Gastroesophageal sphincter (tissue), 4 donors: ENCODE data around the gene CHST11. TPM values are rescaled to one million over a fixed set of nuclear protein-coding genes. Genes with fewer than 3 reads are reported as not detected.
"Not testable (repeated sequence)": the region's sequence is repeated elsewhere in the genome, so short reads cannot be mapped to it uniquely, and the experiment has no call there.

Experiments
- ATAC-seq: fragments of 150-250 bp; one replicate; pipeline ENCODE4 v1.9.1; 2016; ENCODE audit warnings: mild to moderate bottlenecking, moderate library complexity
- H3K27ac ChIP-seq, 4 donors: fragments of 200-600 bp; sonication (generic) in 3 of 4; 1 replicate in 3 of 4; 2 replicates in 1 of 4; pipeline ENCODE4 v1.5.1; 2016 to 2019
- H3K27me3 ChIP-seq: fragments of 200-600 bp; sonication (generic); one replicate; pipeline ENCODE4 v1.5.1; 2019
- H3K36me3 ChIP-seq, 2 donors: fragments of 200-600 bp; sonication (generic); one replicate each; pipeline ENCODE4 v1.5.1; 2019; ENCODE audit warnings: control low read depth in 1 of 2
- H3K4me1 ChIP-seq, 3 donors: fragments of 200-600 bp; sonication (generic); 1 replicate in 2 of 3; 2 replicates in 1 of 3; pipeline ENCODE4 v1.5.1; 2016 to 2019; ENCODE audit warnings: control low read depth in 2 of 3
- H3K4me3 ChIP-seq, 2 donors: fragments of 200-600 bp; sonication (generic); one replicate each; pipeline ENCODE4 v1.5.1; 2019; ENCODE audit warnings: mild to moderate bottlenecking in 1 of 2, moderate library complexity in 1 of 2
- H3K9me3 ChIP-seq, 3 donors: fragments of 200-600 bp; sonication (generic); one replicate each; pipeline ENCODE4 v1.5.1; 2017 to 2019; ENCODE audit warnings: control low read depth in 2 of 3
- EP300 ChIP-seq: sonication (generic); formaldehyde crosslinking; IDR thresholded peaks from one replicate; pipeline ENCODE4 v1.6.1; 2017; ENCODE audit warnings: antibody characterized with exemption, mild to moderate bottlenecking
- POLR2A ChIP-seq, 2 donors: fragments of 450-650 bp; IDR thresholded peaks; one replicate each; pipeline ENCODE4 v1.6.1; 2017; ENCODE audit warnings: antibody characterized with exemption in 2 of 2, mild to moderate bottlenecking in 2 of 2, moderate library complexity in 1 of 2
- POLR2AphosphoS5 ChIP-seq: sonication (generic); formaldehyde crosslinking; IDR thresholded peaks from one replicate; pipeline ENCODE4 v1.6.1; 2017; ENCODE audit warnings: antibody characterized with exemption
- WGBS, 2 donors: methylation state at CpG; one replicate each; pipeline ENCODE4 v1.1.5; 2018; ENCODE audit warnings: low coverage in 1 of 2; 5-methylcytosine and 5-hydroxymethylcytosine counted together
- total RNA-seq, 4 donors: library from RNA; depleted of rRNA; stranded (reverse); fragments of >200 nt; gene quantifications; one replicate each; pipeline ENCODE4 v1.1.0, GENCODE V29; 2016
- TF ChIP-seq, protein P1 (sequence below), 4 experiments: fragments of 200-600 bp in 2 of 4; fragments of 450-650 bp in 2 of 4; sonication (generic) in 1 of 4; IDR thresholded peaks; one replicate each; pipeline ENCODE4 v1.5.1; 2017 to 2019; ENCODE audit warnings: antibody characterized with exemption in 4 of 4, mild to moderate bottlenecking in 2 of 4, moderate library complexity in 2 of 4

CHST11 gene
- total RNA-seq, 4 donors from 2014 or later = 4.3 to 15.6 (median 11.0) TPM

GRCh38 chr12:104526320-104526719, 69.6 kb downstream of the CHST11 start:
- WGBS, 2 donors = 41 to 72% methylated on average over 2 to 3 of the region's 4 CpGs
- no peak for ATAC-seq

GRCh38 chr12:104526751-104527150, 70.0 kb downstream of the CHST11 start:
- TF ChIP-seq, protein P1, sequence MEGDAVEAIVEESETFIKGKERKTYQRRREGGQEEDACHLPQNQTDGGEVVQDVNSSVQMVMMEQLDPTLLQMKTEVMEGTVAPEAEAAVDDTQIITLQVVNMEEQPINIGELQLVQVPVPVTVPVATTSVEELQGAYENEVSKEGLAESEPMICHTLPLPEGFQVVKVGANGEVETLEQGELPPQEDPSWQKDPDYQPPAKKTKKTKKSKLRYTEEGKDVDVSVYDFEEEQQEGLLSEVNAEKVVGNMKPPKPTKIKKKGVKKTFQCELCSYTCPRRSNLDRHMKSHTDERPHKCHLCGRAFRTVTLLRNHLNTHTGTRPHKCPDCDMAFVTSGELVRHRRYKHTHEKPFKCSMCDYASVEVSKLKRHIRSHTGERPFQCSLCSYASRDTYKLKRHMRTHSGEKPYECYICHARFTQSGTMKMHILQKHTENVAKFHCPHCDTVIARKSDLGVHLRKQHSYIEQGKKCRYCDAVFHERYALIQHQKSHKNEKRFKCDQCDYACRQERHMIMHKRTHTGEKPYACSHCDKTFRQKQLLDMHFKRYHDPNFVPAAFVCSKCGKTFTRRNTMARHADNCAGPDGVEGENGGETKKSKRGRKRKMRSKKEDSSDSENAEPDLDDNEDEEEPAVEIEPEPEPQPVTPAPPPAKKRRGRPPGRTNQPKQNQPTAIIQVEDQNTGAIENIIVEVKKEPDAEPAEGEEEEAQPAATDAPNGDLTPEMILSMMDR (IDR thresholded peaks at IDR 0.05) = no peak
- no peak for TF ChIP-seq EP300
- no peak for TF ChIP-seq POLR2A (IDR thresholded peaks at IDR 0.05)
- no peak for TF ChIP-seq POLR2AphosphoS5
- Histone ChIP-seq H3K4me3 (no peak overlapping the region), H3K36me3 (no peaks in the 10 kb centered on the region), H3K27ac (no peak overlapping the region), H3K4me1 (peaks cover 0 to 21% (median 0%) of the 10 kb centered on the region in 3 donors), H3K9me3 (no peaks in the 10 kb centered on the region), H3K27me3 (no peaks in the 10 kb centered on the region)
- ATAC-seq = no peak
- 90 to 91% methylated on average over 2 to 6 of the region's 6 CpGs for WGBS, 2 donors

More at GRCh38 chr12:104526320-104526719, 69.6 kb downstream of the CHST11 start:
- no peak overlapping the region for H3K4me3 ChIP-seq
- no peak for TF ChIP-seq POLR2A (IDR thresholded peaks at IDR 0.05)
- TF ChIP-seq, protein P1 (IDR thresholded peaks at IDR 0.05) = no peak
- no peaks in the 10 kb centered on the region for H3K27me3 ChIP-seq
- H3K36me3 ChIP-seq = no peaks in the 10 kb centered on the region
- no peaks in the 10 kb centered on the region for H3K9me3 ChIP-seq
- H3K27ac ChIP-seq = no peak overlapping the region
- H3K4me1 ChIP-seq = peaks cover 0 to 21% (median 0%) of the 10 kb centered on the region in 3 donors

DNA sequence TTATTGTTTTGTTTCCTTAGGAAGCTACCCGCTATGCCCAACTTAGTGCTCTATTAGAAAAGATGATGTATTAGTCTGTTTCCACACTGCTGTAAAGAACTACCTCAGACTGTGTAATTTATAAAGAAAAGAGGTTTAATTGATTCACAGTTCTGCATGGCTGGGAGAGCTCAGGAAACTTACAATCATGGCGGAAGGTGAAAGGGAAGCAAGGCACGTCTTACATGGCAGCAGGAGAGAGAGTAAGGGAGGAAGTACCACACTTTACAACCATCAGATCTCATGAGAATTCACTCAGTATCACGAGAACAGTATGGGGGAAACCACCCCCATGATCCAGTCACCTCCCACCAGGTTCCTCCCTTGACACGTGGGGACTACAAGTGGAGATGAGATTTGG, 70.9 kb downstream of the CHST11 start:
- H3K4me1 ChIP-seq = peaks cover 0 to 21% (median 0%) of the 10 kb centered on the region in 3 donors
- H3K9me3 ChIP-seq, H3K36me3 ChIP-seq, ATAC-seq, H3K27me3 ChIP-seq, H3K27ac ChIP-seq, H3K4me3 ChIP-seq: not testable (repeated sequence)
- 92% methylated on average over 4 of the region's 5 CpGs for whole genome bisulfite sequencing, 2 donors

GRCh38 chr12:104529130-104529874, 72.6 kb downstream of the CHST11 start:
- no peaks in the 10 kb centered on the region for H3K36me3 ChIP-seq
- H3K9me3 ChIP-seq = no peaks in the 10 kb centered on the region
- H3K4me1 ChIP-seq = peaks cover 0 to 10% (median 0%) of the 10 kb centered on the region in 3 donors
- no peak for ATAC-seq
- no peaks in the 10 kb centered on the region for H3K27me3 ChIP-seq
- 89 to 93% methylated on average over 2 to 3 of the region's 3 CpGs for WGBS, 2 donors
- H3K27ac ChIP-seq = no peak overlapping the region
- TF ChIP-seq, protein P1 (IDR thresholded peaks at IDR 0.05) = no peak
- TF ChIP-seq POLR2AphosphoS5 (no peak), EP300 (no peak), POLR2A (IDR thresholded peaks at IDR 0.05) (no peak)
- no peak overlapping the region for H3K4me3 ChIP-seq

- Histone ChIP-seq H3K27ac (no peak overlapping the region), H3K4me1 (no peaks in the 10 kb centered on the region), H3K27me3 (no peaks in the 10 kb centered on the region), H3K4me3 (no peak overlapping the region), H3K9me3 (no peaks in the 10 kb centered on the region), H3K36me3 (no peaks in the 10 kb centered on the region)
- TF ChIP-seq, protein P1 (IDR thresholded peaks at IDR 0.05) = no peak
- TF ChIP-seq POLR2AphosphoS5 (no peak), EP300 (no peak), POLR2A (IDR thresholded peaks at IDR 0.05) (no peak)
- no peak for ATAC-seq
- WGBS, 2 donors = 50 to 100% methylated on average over 1 to 2 of the region's 2 CpGs
Measured at GRCh38 chr12:104532636-104533035, 75.9 kb downstream of the CHST11 start.
